Medulla oblongata (tissue), 1 donor: ENCODE results near the gene LRP5.

ENCODE experiments used
- DNase-seq: peaks from one replicate; pipeline ENCODE4 v3.0.0-alpha.2; 2015; ENCODE audit errors: extremely low spot score

LRP5 gene

GRCh38 chr11:68309621-68310185, 2.7 kb upstream of the LRP5 start:
- DNase-seq, result no peak

- no peak for DNase-seq
These were observed 953 bp upstream of the LRP5 start for GRCh38 chr11:68311160-68312116.

- DNase-seq, result no peak
These were observed 586 bp downstream of the LRP5 start for GRCh38 chr11:68312780-68313573.

GRCh38 chr11:68313574-68314202, 1.3 kb downstream of the LRP5 start:
- no peak for DNase-seq

- no peak for DNase-seq
These were observed 2.1 kb downstream of the LRP5 start for GRCh38 chr11:68314203-68315170.

GRCh38 chr11:68315171-68315920, 3.0 kb downstream of the LRP5 start:
- DNase-seq, result no peak

- DNase-seq, result no peak
These were observed 4.9 kb downstream of the LRP5 start for GRCh38 chr11:68317147-68317785.

- no peak for DNase-seq
These were observed 9.1 kb downstream of the LRP5 start for GRCh38 chr11:68321293-68322051.

GRCh38 chr11:68322052-68322430, 9.7 kb downstream of the LRP5 start:
- DNase-seq, result no peak

- DNase-seq, result no peak
These were observed 11.8 kb downstream of the LRP5 start for GRCh38 chr11:68324241-68324640.

GRCh38 chr11:68324695-68325094, 12.3 kb downstream of the LRP5 start:
- DNase-seq, result no peak

- DNase-seq, result no peak
These were observed 13.0 kb downstream of the LRP5 start for GRCh38 chr11:68325183-68325906.

GRCh38 chr11:68325907-68326220, 13.5 kb downstream of the LRP5 start:
- no peak for DNase-seq

GRCh38 chr11:68326334-68327215, 14.2 kb downstream of the LRP5 start:
- no peak for DNase-seq

GRCh38 chr11:68327586-68328370, 15.4 kb downstream of the LRP5 start:
- DNase-seq, result no peak

- peak; percentile 85 for DNase-seq
These were observed 16.1 kb downstream of the LRP5 start for GRCh38 chr11:68328374-68329091.
